GM19023 (cell line): Measurements from ENCODE around the gene CEMP1.

ENCODE experiments used
- ATAC-seq: cut with Tn5 transposase; IDR thresholded peaks from one replicate; pipeline ENCODE4 v1.9.1; 2021; ENCODE audit warnings: mild to moderate bottlenecking, moderate library complexity; ENCODE audit not compliant: unreplicated experiment

CEMP1 gene

DNA sequence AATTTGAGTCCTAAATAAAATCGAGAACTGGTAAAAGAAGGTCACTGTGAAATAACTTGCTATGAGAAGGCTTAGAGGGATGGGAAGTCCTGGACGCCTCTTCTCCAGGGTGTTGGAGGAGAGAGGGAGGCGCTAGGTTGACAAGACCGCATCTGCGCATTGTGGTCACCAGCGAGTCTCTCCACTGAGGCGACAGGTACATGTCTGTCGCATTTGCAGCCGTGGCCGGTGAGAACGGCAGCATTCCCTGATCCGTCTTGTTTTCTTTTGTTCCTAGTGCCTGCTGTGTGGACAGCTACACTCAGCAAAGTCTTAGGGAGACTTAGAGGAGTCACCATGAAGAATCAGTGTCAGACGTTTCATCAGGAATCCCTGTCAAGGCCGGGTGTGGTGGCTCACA, 25.5 kb downstream of the CEMP1 start:
- no peak for ATAC-seq

DNA sequence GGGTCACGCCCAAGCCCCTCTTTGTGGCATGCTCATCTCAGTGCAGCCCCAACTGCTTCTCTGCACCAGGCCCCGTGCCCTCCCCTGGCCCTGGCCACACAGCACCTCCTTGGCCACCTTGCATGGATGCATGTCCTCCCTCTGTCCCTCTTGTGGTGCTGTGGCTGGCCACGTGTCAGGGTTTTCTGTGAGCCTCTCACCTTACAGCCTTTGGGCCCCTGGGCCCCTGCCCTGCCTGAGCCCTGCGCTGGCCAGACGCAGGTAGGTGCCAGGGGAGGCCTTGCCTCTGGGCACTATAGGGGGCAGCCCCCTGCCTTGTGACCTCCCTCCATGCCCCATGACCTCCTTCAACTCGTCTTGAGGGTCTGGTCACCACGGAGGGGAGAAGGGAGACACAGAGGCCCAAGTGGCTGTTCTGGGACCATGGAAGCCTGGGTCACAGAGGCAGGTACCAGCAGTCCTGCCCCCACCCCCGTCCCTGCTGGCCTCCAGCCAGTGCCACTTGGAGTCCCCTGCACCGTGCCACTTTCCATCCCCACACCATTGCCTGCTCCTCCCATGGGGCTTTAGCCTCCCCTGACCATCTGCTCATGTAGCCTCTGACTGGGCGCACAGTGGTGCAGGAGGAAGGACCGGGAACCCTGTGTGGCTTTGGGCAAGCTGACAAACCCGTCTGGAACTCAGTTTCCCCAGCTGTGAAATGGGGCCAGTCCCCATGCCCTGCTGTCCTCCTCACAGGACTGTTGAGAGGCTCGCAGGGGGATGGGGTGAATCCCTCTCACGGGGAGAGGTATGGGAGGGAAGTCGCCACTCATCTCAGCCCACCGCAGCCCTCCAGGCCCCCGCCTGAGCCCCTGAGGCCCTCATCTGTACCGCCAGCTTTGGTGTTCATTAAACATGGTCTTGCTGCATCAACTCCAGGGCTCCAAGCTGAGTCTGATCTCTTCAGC, 29.0 kb downstream of the CEMP1 start:
- no peak for ATAC-seq

DNA sequence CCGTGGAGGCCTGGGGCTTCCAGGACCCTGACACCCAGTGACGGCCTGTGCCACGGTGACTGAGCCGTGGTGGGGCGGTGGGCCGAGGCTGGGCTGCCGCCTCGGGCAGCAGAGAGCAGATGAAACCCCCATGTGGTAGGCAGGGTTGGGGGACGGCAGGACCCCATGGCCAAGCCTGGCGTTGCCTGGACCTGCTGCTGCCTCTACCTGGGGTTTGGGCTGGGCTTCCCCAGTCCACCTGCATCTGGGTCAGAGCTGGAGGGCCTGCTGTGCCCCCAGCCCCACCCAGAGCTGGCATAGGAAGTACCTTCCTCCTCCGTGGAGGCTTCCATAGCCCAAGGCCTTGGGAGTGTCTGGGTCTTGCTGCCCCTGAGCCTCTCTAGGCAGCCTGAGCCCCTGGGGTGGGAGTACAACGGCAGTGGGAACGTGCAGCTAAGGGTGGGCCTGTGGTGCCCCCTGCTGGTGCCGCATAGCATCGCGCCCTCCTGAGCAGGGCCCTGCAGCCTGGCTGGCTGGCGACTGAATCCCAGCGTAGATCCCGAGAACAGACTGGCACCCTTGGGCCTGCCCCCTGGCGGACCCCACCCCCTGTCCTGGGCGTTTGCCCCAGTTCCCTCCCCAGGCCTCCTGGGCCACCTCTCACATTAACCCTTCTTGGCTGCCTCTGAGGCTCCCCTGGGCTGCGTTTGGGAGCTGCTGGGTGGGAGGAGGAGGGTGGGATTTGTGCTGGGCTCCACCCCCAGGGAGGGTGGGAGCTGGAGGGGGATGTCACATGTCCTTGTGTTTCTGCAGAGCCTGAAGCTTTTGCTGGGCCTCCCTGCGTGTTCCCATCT, 30.1 kb downstream of the CEMP1 start:
- no peak for ATAC-seq

DNA sequence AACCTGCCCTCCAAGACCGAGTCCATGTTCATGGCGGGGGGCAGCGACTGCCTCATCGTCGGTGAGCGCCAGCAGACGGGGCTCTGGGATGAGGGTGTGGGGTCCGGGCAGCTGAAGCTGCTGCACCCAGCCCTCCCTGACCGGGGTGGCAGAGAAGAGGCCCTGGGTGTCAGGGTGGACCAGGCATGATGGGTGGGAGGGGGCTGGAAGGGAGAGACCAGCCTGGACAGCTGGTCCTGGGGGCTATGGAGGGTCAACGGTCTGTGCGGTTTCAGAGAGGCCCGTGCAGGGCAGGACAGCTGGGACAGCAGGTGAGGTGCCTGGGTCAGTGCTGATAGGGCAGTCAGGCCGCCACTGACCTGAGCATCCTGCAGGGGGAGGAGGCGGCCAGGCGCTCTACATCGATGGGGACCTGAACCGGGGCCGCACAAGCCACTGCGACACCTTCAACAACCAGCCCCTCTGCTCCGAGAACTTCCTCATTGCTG, 30.7 kb downstream of the CEMP1 start:
- no peak for ATAC-seq

DNA sequence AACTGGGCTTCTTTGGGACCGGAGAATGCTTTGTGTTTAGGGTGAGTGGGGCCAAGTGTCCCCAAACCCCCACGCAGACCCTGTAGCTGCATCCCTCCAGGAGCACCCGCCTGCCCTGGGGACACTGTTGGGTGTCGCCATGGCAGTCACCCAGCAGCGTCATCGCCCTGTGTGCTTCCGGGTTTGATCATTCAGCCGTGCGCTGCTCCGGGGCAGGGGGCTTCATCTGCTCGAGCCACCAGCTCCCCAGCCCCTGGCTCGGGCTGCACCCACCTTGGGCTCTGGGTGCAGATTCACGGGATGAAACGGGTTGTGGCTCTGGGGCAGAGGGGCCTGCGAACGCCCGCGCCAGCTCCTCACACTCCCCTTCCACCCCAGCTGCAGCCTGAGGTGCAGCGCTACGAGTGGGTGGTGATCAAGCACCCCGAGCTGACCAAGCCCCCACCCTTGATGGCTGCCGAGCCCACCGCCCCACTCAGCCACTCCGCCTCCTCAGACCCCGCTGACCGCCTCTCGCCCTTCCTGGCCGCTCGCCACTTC, 31.2 kb downstream of the CEMP1 start:
- no peak for ATAC-seq

DNA sequence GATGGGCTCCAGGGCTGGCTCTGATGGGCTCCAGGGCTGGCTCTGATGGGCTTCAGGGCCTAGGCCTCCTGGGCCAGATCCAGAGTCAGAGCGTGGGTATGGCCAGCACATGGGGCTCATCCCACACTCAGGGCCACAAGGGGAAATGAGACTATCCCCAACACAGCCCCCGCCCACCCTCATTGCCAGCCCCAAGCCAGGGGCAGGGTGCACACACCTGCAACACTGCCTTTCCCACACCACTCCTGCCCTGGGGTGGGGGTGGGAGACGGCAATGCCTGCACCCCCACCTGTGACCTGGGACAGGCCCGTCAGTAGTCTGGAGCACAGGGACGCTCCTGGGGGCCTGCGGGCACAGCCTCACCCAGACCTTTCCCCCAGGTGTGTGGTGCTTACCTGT, 31.8 kb downstream of the CEMP1 start:
- ATAC-seq, result no peak

DNA sequence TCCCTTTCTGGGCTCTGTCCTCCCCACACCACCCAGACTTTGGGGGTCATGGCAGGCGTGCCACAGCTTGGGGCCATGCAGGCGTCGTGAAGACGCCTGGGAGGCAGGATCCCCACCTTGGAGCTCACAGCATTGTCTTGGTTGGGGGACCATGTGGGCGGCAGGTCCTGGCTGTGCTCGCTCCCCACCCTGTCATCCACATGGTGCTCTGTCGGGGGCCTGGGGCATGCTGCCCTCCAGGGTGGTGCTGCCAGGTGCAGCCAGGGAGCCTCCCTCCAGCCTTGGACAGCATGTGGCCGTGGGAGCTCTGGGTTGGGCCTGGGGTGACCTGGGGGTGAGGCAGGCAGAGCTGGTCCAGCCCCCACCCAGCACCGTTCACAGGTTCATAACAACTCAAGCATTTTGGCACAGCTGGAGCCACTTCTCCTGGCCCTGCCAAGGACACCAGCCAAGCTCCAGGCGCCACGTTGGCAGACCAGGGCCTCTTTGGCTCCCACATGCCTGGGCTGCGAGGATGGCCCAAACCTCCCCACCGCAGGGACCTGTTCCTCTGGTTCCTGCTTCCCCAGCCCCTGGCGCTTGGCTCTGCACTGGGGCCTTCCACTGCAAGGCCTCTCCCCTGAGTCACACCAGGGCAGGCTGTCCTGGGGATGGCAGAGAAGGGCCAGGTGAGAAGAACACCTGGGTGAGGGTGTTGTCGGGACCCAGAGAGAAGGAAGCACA, 32.5 kb downstream of the CEMP1 start:
- ATAC-seq, result no peak

DNA sequence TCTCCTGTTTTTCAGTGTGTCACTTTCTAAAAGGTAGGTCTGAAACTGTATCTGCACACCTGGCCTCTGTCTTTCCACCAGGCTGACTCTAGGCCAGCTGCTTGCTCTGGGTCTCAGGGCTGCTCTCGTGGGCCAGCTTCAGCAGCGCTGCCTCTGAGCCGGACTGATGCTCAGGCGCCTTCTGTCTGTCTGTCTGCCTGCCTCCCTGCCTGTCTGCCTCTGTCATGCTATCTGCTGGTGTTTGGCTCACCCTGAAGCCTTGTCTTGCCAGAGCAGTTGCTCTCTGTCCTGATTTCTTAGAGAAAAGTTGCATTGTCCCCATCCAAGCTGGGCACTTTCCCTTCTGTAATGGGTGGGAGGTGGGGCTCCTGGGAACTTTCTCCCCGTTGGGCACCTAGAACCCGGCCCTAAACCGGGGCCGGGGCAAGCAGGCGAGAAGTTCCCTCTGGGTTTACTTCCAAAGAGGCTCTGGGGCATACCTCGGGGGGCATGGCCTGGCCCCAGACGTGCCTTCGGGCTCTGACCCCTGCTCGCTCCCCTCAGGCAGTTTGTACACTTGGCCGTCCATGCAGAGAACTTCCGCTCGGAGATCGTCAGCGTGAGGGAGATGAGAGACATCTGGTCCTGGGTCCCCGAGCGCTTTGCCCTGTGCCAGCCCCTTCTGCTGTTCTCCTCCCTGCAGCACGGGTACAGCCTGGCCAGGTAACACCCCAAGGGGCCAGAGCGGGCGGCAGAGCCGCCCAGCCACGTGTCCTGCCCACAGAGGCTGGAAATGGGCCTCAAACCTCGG, 33.3 kb downstream of the CEMP1 start:
- ATAC-seq, result no peak

DNA sequence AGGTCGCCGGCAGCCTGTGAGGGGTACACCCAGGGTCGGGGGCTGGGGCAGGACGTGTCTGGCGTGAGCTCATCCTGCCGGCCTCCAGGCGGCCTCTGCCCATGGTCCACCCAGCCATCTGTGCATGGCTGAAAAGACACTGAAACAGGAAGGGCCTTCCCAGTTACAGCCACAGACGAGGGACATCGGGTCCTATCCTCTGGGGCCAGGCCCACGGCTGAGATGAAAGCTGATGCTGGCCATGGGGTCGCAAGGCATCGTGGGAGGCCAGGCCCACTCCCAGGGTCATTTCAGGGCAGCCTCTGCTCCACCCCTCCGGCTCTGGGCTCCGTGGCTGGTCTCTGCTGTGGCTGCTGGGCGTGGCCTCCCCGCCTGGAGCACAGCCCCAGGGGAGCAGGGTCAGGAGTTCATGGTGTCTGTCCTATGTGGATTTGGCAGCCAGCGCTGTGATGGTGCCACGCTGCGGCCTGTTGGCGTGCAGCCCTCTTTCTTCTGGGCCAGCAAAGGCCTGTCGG, 34.0 kb downstream of the CEMP1 start:
- ATAC-seq, result no peak

DNA sequence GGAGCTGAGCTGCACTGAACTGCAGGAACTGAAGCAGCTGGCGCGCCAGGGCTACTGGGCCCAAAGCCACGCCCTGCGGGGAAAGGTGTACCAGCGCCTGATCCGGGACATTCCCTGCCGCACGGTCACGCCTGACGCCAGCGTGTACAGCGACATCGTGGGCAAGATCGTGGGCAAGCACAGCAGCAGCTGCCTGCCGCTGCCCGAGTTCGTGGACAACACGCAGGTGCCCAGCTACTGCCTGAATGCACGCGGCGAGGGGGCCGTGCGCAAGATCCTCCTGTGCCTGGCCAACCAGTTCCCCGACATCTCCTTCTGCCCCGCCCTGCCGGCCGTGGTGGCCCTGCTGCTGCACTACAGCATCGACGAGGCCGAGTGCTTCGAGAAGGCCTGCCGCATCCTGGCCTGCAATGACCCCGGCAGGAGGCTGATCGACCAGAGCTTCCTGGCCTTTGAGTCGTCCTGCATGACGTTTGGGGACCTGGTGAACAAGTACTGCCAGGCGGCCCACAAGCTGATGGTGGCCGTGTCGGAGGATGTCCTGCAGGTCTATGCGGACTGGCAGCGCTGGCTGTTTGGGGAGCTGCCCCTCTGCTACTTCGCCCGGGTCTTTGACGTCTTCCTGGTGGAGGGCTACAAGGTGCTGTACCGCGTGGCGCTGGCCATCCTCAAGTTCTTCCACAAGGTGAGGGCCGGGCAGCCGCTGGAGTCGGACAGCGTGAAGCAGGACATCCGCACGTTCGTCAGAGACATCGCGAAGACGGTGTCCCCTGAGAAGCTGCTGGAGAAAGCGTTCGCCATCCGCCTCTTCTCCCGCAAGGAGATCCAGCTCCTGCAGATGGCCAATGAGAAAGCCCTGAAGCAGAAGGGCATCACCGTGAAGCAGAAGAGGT, 34.7 kb downstream of the CEMP1 start:
- ATAC-seq, result no peak

DNA sequence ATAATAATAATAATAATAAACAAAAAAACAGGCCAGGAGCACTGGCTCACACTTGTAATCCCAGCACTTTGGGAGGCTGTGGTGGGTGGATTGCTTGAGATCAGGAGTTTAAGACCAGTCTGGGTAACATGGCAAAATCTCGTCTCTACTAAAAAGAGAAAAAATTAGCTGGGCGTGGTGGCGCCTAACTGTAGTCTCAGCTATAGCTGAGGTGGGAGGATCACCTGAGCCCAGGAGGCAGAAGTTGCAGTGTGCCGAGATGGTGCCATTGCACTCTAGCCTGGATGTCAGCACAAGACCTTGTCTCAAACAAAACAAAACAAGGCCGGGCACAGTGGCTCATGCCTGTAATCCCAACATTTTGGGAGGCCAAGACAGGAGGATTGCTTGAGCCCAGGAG, 36.2 kb downstream of the CEMP1 start:
- no peak for ATAC-seq

DNA sequence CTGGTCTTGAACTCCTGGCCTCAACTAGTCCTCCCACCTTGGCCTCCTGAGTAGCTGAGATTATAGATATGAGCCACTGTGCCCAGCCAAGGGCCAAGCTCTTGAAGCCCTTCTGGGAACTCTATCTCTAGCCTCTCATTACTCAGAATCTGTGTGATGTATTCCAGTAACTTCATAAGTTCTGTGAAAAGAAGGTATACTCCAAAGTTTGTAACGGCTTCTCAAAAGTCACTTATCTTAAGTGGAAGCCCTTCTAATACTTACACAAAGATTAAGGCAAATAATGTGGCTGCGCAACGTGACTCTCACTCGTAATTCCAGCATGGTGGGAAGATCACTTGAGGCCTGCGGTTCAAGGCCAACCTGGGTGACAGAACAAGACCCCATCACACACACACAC, 36.6 kb downstream of the CEMP1 start:
- ATAC-seq, result no peak

DNA sequence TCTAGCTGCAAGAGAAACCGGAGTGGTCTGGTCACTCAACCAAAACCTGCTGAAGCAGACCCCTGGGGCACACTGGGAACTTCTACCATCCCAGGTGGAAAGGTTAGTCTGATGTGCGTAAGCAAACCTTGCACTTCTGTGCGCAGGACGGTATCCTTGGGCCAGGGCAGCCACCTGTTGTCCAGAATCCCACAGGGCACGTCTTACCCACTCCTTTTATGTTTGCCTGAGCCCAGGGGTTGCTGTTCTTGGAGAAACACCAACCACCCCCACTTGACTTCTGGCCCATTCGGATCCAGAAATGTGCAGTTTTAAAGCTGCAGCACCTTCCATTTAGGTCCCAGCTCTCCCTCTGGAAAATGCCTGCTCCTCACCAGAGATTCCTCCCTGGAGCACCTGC, 37.6 kb downstream of the CEMP1 start:
- ATAC-seq, result no peak

DNA sequence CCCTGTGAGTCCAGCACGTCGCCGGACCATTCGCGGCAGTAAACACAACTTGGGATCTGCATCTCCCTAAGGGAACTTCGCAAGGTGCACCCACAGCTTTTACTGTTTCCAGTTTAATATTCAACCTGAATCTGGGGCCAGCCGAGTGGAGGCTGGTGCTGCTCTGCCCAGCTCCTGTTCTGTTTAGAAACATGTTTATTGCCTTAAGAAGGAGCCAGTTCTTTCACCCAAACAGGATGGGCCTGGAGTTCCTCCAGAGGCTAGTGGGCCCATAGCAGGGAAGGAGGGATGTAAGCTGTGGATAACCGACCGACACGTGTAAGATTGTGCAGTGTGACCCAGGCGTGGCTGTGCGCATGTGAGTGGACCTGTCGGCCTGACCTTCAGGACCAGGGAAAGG, 38.9 kb downstream of the CEMP1 start:
- no peak for ATAC-seq

DNA sequence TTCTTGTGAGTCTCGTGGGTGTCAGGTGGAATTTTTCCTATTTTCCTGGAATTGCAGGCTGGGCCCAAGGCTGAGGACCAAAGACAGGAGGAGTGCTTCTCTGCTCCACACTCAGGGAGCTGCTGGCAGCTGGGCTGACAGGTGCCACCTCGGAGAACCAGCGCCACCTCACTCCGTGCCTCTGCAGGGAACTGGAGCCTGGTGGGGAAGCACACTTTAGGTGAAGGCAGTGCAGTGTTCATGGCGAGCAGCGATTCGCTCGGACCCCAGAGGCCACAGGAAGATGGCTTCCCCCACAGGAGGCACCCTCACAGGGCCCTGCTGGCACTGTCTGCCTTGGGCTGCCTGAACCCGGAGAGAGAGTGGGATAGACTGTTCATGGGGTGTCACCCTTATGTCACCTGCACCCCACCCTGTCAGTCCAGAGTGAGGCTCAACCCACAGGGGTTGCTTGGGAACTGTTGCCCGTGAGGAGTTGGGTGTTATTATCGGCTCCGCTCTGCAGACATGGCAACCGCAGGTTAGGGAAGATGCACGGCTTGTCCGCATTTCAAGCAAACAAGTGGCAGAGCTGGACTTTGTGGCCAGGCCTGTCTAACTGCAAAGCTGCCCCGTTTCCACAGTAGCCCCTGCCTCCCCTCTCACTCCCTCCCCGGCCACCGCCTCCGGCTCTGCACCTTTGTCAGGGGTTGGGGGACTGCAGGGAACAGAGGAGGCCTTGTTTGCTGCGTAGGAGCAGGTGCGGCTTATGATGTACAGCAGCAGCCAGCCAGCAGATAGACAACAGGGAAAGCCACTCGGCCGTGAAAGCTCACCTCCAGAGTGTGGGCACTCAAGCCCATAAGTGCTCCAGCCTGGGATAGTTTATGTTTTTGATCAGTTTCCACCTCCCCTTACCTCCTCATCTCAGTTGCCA, 40.8 kb downstream of the CEMP1 start:
- ATAC-seq, result no peak

DNA sequence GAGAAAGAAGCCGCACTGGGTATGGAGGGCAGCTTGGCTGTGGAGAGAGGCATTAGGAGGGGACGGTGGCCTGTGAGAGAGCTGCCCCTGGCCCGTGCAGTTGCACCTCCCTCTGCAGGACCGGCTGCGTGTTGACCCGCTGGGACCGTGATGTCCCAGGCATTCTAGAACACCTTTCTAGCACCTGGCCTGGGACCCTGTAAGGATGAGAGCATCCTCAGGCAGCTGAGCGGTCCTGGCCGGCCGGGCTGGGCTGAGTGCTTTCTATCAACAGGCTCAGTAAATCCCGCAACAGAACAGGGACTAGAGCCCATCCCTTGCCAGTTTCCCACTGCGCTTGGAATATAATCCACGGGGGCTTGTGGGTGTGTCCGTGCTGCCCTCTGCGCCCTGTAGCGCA, 41.6 kb downstream of the CEMP1 start:
- no peak for ATAC-seq

DNA sequence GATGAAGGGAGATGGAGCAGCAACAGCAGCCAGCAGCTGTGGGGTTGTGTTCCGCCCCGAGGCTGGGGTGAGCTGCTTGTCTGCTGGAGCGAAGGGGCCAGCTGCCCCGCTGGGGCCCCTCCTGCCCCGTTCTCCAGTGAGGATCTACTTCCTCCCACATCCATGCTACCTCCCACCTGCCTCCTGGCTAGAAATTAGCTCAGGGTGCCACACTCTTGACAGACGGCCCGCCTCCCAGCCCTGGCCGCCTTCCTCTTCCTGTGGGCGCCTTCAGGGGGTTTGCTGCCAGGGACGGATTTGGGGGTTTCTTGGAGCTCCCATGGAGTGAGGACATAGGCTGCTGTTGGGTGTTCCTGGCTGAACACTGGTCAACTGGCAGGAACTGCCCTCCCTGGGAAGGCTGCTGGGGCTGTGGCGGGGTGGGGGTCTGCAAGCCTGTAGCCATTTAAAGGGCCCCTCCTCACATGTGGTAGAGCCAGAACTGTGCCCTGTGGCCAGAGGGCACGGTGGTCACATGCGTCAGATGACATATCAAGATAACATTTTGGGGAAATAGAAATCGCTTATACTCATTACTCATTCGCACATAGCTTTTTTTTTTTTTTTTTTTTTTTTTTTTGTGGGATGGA, 43.2 kb downstream of the CEMP1 start:
- no peak for ATAC-seq

DNA sequence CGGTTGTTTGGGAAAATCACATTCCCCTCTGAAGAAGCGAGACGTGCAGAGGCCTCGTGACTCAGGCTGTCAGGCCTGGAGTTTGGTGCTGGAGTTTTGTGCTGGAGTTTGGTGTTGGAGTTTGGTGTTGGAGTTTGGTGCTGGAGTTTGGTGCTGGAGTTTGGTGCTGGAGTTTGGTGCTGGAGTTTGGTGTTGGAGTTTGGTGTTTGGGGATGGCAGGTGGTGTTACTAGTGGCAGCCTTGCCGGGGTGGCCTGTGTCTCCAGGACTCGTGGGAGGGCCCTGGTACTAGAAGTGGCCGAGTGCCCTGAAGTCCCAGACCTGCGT, 43.7 kb downstream of the CEMP1 start:
- ATAC-seq, result no peak
